Mammary epithelial cell (primary cell): ENCODE results near the gene BLOC1S1.

Experiments used
- EZH2 ChIP-seq: IDR thresholded peaks from 2 replicates; pipeline ENCODE4 v1.6.1; 2012; ENCODE audit warnings: low read length, inconsistent platforms, borderline replicate concordance
- TF ChIP-seq, protein P1 (sequence below), 2 donors: IDR thresholded peaks in 1 of 2; conservative IDR thresholded peaks in 1 of 2; 2 replicates each; pipeline ENCODE4 v1.5.1; 2011 to 2012; ENCODE audit warnings: inconsistent platforms in 2 of 2, low read length in 2 of 2, mild to moderate bottlenecking in 2 of 2, control low read depth in 1 of 2, low read depth in 1 of 2; ENCODE audit not compliant: insufficient read depth in 1 of 2; ENCODE audit errors: extremely low read depth in 1 of 2

- TF ChIP-seq, protein P1, sequence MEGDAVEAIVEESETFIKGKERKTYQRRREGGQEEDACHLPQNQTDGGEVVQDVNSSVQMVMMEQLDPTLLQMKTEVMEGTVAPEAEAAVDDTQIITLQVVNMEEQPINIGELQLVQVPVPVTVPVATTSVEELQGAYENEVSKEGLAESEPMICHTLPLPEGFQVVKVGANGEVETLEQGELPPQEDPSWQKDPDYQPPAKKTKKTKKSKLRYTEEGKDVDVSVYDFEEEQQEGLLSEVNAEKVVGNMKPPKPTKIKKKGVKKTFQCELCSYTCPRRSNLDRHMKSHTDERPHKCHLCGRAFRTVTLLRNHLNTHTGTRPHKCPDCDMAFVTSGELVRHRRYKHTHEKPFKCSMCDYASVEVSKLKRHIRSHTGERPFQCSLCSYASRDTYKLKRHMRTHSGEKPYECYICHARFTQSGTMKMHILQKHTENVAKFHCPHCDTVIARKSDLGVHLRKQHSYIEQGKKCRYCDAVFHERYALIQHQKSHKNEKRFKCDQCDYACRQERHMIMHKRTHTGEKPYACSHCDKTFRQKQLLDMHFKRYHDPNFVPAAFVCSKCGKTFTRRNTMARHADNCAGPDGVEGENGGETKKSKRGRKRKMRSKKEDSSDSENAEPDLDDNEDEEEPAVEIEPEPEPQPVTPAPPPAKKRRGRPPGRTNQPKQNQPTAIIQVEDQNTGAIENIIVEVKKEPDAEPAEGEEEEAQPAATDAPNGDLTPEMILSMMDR (conservative IDR thresholded peaks at IDR 0.05 in 1 of 2, IDR thresholded peaks at IDR 0.05 in 1 of 2; ENCODE audit: extremely low read depth in 1 of 2, insufficient read depth in 1 of 2, low read depth in 1 of 2, low read length in 2 of 2): no peak
- TF ChIP-seq EZH2: no peak
These were observed 29.7 kb downstream of the BLOC1S1 start for GRCh38 chr12:55745361-55746173.
